Measurements from ENCODE around the gene FARP1.

The FARP1 gene

GRCh38 chr13:98315902-98316301 lies 173.0 kb downstream of the FARP1 start:
- Histone ChIP-seq H3K36me3 (ENCODE audit: control insufficient read depth, insufficient read depth, low read length, severe bottlenecking) (no peaks in the 10 kb centered on the region), H3K4me1 (ENCODE audit: control insufficient read depth, insufficient read depth, low read length) (no peaks in the 10 kb centered on the region), H3K9ac (ENCODE audit: low read length) (no peak overlapping the region), H3K9me3 (ENCODE audit: control insufficient read depth, low read length) (no peaks in the 10 kb centered on the region), H3K4me3 (ENCODE audit: low read length) (no peak overlapping the region), H3K27me3 (replicated peaks; ENCODE audit: control insufficient read depth, insufficient read depth, low read length) (no peaks in the 10 kb centered on the region)
- no peak for DNase-seq (ENCODE audit: low read depth)

GRCh38 chr13:98317573-98318171 lies 174.8 kb downstream of the FARP1 start:
- DNase-seq (ENCODE audit: low read depth) = no peak
- Histone ChIP-seq H3K4me1 (ENCODE audit: control insufficient read depth, insufficient read depth, low read length) (no peaks in the 10 kb centered on the region), H3K9me3 (ENCODE audit: control insufficient read depth, low read length) (no peaks in the 10 kb centered on the region), H3K9ac (ENCODE audit: low read length) (no peak overlapping the region), H3K27me3 (replicated peaks; ENCODE audit: control insufficient read depth, insufficient read depth, low read length) (no peaks in the 10 kb centered on the region), H3K4me3 (ENCODE audit: low read length) (no peak overlapping the region), H3K36me3 (ENCODE audit: control insufficient read depth, insufficient read depth, low read length, severe bottlenecking) (no peaks in the 10 kb centered on the region)

GRCh38 chr13:98318263-98318878 lies 175.5 kb downstream of the FARP1 start:
- no peaks in the 10 kb centered on the region for H3K9me3 ChIP-seq (ENCODE audit: control insufficient read depth, low read length)

GRCh38 chr13:98320561-98321105 lies 177.7 kb downstream of the FARP1 start:
- Histone ChIP-seq H3K36me3 (ENCODE audit: control insufficient read depth, insufficient read depth, low read length, severe bottlenecking) (no peaks in the 10 kb centered on the region), H3K9me3 (ENCODE audit: control insufficient read depth, low read length) (no peaks in the 10 kb centered on the region), H3K4me1 (ENCODE audit: control insufficient read depth, insufficient read depth, low read length) (peaks cover 12% of the 10 kb centered on the region), H3K27me3 (replicated peaks; ENCODE audit: control insufficient read depth, insufficient read depth, low read length) (no peaks in the 10 kb centered on the region), H3K9ac (ENCODE audit: low read length) (no peak overlapping the region), H3K4me3 (ENCODE audit: low read length) (no peak overlapping the region)
- no peak for DNase-seq (ENCODE audit: low read depth)

More at GRCh38 chr13:98318263-98318878, 175.5 kb downstream of the FARP1 start:
- no peak overlapping the region for H3K4me3 ChIP-seq (ENCODE audit: low read length)
- H3K36me3 ChIP-seq (ENCODE audit: control insufficient read depth, insufficient read depth, low read length, severe bottlenecking) = no peaks in the 10 kb centered on the region
- H3K4me1 ChIP-seq (ENCODE audit: control insufficient read depth, insufficient read depth, low read length) = no peaks in the 10 kb centered on the region
- H3K27me3 ChIP-seq (replicated peaks; ENCODE audit: control insufficient read depth, insufficient read depth, low read length) = no peaks in the 10 kb centered on the region
- H3K9ac ChIP-seq (ENCODE audit: low read length) = no peak overlapping the region
- DNase-seq (ENCODE audit: low read depth) = no peak

- H3K4me3 ChIP-seq (ENCODE audit: low read length) = no peak overlapping the region
- no peaks in the 10 kb centered on the region for H3K36me3 ChIP-seq (ENCODE audit: control insufficient read depth, insufficient read depth, low read length, severe bottlenecking)
- no peak overlapping the region for H3K9ac ChIP-seq (ENCODE audit: low read length)
- peaks cover 12% of the 10 kb centered on the region for H3K4me1 ChIP-seq (ENCODE audit: control insufficient read depth, insufficient read depth, low read length)
- DNase-seq (ENCODE audit: low read depth) = no peak
- no peaks in the 10 kb centered on the region for H3K9me3 ChIP-seq (ENCODE audit: control insufficient read depth, low read length)
- no peaks in the 10 kb centered on the region for H3K27me3 ChIP-seq (replicated peaks; ENCODE audit: control insufficient read depth, insufficient read depth, low read length)
These were observed 178.5 kb downstream of the FARP1 start for GRCh38 chr13:98321395-98321794.

- Histone ChIP-seq H3K36me3 (ENCODE audit: control insufficient read depth, insufficient read depth, low read length, severe bottlenecking) (no peaks in the 10 kb centered on the region), H3K4me3 (ENCODE audit: low read length) (no peak overlapping the region), H3K4me1 (ENCODE audit: control insufficient read depth, insufficient read depth, low read length) (peaks cover 12% of the 10 kb centered on the region), H3K9me3 (ENCODE audit: control insufficient read depth, low read length) (no peaks in the 10 kb centered on the region), H3K9ac (ENCODE audit: low read length) (no peak overlapping the region), H3K27me3 (replicated peaks; ENCODE audit: control insufficient read depth, insufficient read depth, low read length) (no peaks in the 10 kb centered on the region)
- no peak for DNase-seq (ENCODE audit: low read depth)
These were observed 179.3 kb downstream of the FARP1 start for GRCh38 chr13:98322091-98322718.

GRCh38 chr13:98324105-98324504 lies 181.2 kb downstream of the FARP1 start:
- Histone ChIP-seq H3K9ac (ENCODE audit: low read length) (no peak overlapping the region), H3K27me3 (replicated peaks; ENCODE audit: control insufficient read depth, insufficient read depth, low read length) (no peaks in the 10 kb centered on the region), H3K36me3 (ENCODE audit: control insufficient read depth, insufficient read depth, low read length, severe bottlenecking) (no peaks in the 10 kb centered on the region), H3K4me1 (ENCODE audit: control insufficient read depth, insufficient read depth, low read length) (peaks cover 22% of the 10 kb centered on the region), H3K4me3 (ENCODE audit: low read length) (no peak overlapping the region), H3K9me3 (ENCODE audit: control insufficient read depth, low read length) (no peaks in the 10 kb centered on the region)
- no peak for DNase-seq (ENCODE audit: low read depth)

- peaks cover 22% of the 10 kb centered on the region for H3K4me1 ChIP-seq (ENCODE audit: control insufficient read depth, insufficient read depth, low read length)
- H3K27me3 ChIP-seq (replicated peaks; ENCODE audit: control insufficient read depth, insufficient read depth, low read length) = no peaks in the 10 kb centered on the region
- no peak overlapping the region for H3K4me3 ChIP-seq (ENCODE audit: low read length)
- H3K9me3 ChIP-seq (ENCODE audit: control insufficient read depth, low read length) = no peaks in the 10 kb centered on the region
- no peaks in the 10 kb centered on the region for H3K36me3 ChIP-seq (ENCODE audit: control insufficient read depth, insufficient read depth, low read length, severe bottlenecking)
- no peak for DNase-seq (ENCODE audit: low read depth)
- H3K9ac ChIP-seq (ENCODE audit: low read length) = no peak overlapping the region
These were observed 182.8 kb downstream of the FARP1 start for GRCh38 chr13:98325724-98326123.

- H3K9me3 ChIP-seq (ENCODE audit: control insufficient read depth, low read length) = no peaks in the 10 kb centered on the region
- no peaks in the 10 kb centered on the region for H3K36me3 ChIP-seq (ENCODE audit: control insufficient read depth, insufficient read depth, low read length, severe bottlenecking)
- DNase-seq (ENCODE audit: low read depth) = no peak
- no peaks in the 10 kb centered on the region for H3K27me3 ChIP-seq (replicated peaks; ENCODE audit: control insufficient read depth, insufficient read depth, low read length)
- peaks cover 22% of the 10 kb centered on the region for H3K4me1 ChIP-seq (ENCODE audit: control insufficient read depth, insufficient read depth, low read length)
- no peak overlapping the region for H3K4me3 ChIP-seq (ENCODE audit: low read length)
- H3K9ac ChIP-seq (ENCODE audit: low read length) = no peak overlapping the region
These were observed 183.4 kb downstream of the FARP1 start for GRCh38 chr13:98326291-98326690.

- no peaks in the 10 kb centered on the region for H3K36me3 ChIP-seq (ENCODE audit: control insufficient read depth, insufficient read depth, low read length, severe bottlenecking)
- no peaks in the 10 kb centered on the region for H3K9me3 ChIP-seq (ENCODE audit: control insufficient read depth, low read length)
- H3K9ac ChIP-seq (ENCODE audit: low read length) = no peak overlapping the region
- no peaks in the 10 kb centered on the region for H3K27me3 ChIP-seq (replicated peaks; ENCODE audit: control insufficient read depth, insufficient read depth, low read length)
- peaks cover 22% of the 10 kb centered on the region for H3K4me1 ChIP-seq (ENCODE audit: control insufficient read depth, insufficient read depth, low read length)
- H3K4me3 ChIP-seq (ENCODE audit: low read length) = no peak overlapping the region
- peak; percentile 73 for DNase-seq (ENCODE audit: low read depth)
These were observed 184.7 kb downstream of the FARP1 start for GRCh38 chr13:98327371-98328270.

GRCh38 chr13:98328511-98328910 lies 185.6 kb downstream of the FARP1 start:
- Histone ChIP-seq H3K4me1 (ENCODE audit: control insufficient read depth, insufficient read depth, low read length) (peaks cover 22% of the 10 kb centered on the region), H3K9ac (ENCODE audit: low read length) (no peak overlapping the region), H3K27me3 (replicated peaks; ENCODE audit: control insufficient read depth, insufficient read depth, low read length) (no peaks in the 10 kb centered on the region), H3K4me3 (ENCODE audit: low read length) (no peak overlapping the region), H3K9me3 (ENCODE audit: control insufficient read depth, low read length) (no peaks in the 10 kb centered on the region), H3K36me3 (ENCODE audit: control insufficient read depth, insufficient read depth, low read length, severe bottlenecking) (no peaks in the 10 kb centered on the region)
- no peak for DNase-seq (ENCODE audit: low read depth)

Data from adipocyte (in vitro differentiated cells).